Coronary artery (tissue), 2 donors: ENCODE data around the gene C6orf58.

Source experiments
- DNase-seq: peaks from one replicate; pipeline ENCODE4 v3.0.0-alpha.2; 2017; ENCODE audit warnings: low spot score
- H3K27ac ChIP-seq, 2 donors: fragments of 200-600 bp; sonication (generic); one replicate each; pipeline ENCODE4 v1.5.1; 2016 to 2019
- H3K4me3 ChIP-seq: fragments of 200-600 bp; sonication (generic); 2 replicates; pipeline ENCODE4 v1.5.1; 2016; ENCODE audit warnings: mild to moderate bottlenecking, moderate library complexity
- CTCF ChIP-seq: fragments of 200-600 bp; sonication (generic); IDR thresholded peaks from one replicate; pipeline ENCODE4 v1.5.1; 2019; ENCODE audit warnings: antibody characterized with exemption

Gene C6orf58

GRCh38 chr6:127630800-127631199 lies 53.8 kb downstream of the C6orf58 start:
- DNase-seq: no peak
- H3K27ac ChIP-seq: no peak overlapping the region
- no peak for TF ChIP-seq CTCF
- no peak overlapping the region for H3K4me3 ChIP-seq

GRCh38 chr6:127634178-127634577 lies 57.2 kb downstream of the C6orf58 start:
- no peak for TF ChIP-seq CTCF
- Histone ChIP-seq H3K27ac (no peak overlapping the region), H3K4me3 (no peak overlapping the region)
- DNase-seq: no peak

- no peak for DNase-seq
- H3K27ac ChIP-seq: no peak overlapping the region
- no peak for TF ChIP-seq CTCF
- H3K4me3 ChIP-seq: no peak overlapping the region
These were observed 58.1 kb downstream of the C6orf58 start for GRCh38 chr6:127635091-127635490.

GRCh38 chr6:127637830-127638409 lies 60.9 kb downstream of the C6orf58 start:
- TF ChIP-seq CTCF: no peak
- DNase-seq: no peak
- no peak overlapping the region for H3K27ac ChIP-seq
- H3K4me3 ChIP-seq: no peak overlapping the region
